NB4 (cell line): ENCODE data around the gene ANKRD33.

Experiments used
- CTCF ChIP-seq: IDR thresholded peaks from one replicate; pipeline ENCODE4 v1.5.1; 2012; ENCODE audit warnings: low read depth, low read length
- MAX ChIP-seq: IDR thresholded peaks from 2 replicates; pipeline ENCODE4 v1.6.1; 2011; ENCODE audit warnings: low read depth, low read length
- MYC ChIP-seq: IDR thresholded peaks from 2 replicates; pipeline ENCODE4 v1.6.1; 2011; ENCODE audit warnings: low read depth, low read length
- POLR2A ChIP-seq: IDR thresholded peaks from 2 replicates; pipeline ENCODE4 v1.6.1; 2011; ENCODE audit warnings: mild to moderate bottlenecking; ENCODE audit not compliant: insufficient read length; ENCODE audit errors: extremely low read depth

GRCh38 chr12:51905471-51906429 lies 17.8 kb downstream of the ANKRD33 start:
- TF ChIP-seq CTCF (no peak), MAX (no peak), POLR2A (no peak), MYC (no peak)
